Hematopoietic multipotent progenitor cell (in vitro differentiated cells): ENCODE measurements around the gene VPS13D. TPM values are rescaled to one million over a fixed set of nuclear protein-coding genes. Genes with fewer than 3 reads are reported as not detected.

Experiments
- DNase-seq, 3 donors: peaks; one replicate each; pipeline ENCODE4 v3.0.0-alpha.2; 2011 to 2015; ENCODE audit warnings: low read depth in 2 of 3, low spot score in 2 of 3
- total RNA-seq: library from RNA; depleted of rRNA; stranded (reverse); fragments of >200 nt; gene quantifications from one replicate; pipeline ENCODE4 v1.2.3, GENCODE V29; 2012

VPS13D gene
- total RNA-seq, 1 donor, result 22.4 TPM

DNA sequence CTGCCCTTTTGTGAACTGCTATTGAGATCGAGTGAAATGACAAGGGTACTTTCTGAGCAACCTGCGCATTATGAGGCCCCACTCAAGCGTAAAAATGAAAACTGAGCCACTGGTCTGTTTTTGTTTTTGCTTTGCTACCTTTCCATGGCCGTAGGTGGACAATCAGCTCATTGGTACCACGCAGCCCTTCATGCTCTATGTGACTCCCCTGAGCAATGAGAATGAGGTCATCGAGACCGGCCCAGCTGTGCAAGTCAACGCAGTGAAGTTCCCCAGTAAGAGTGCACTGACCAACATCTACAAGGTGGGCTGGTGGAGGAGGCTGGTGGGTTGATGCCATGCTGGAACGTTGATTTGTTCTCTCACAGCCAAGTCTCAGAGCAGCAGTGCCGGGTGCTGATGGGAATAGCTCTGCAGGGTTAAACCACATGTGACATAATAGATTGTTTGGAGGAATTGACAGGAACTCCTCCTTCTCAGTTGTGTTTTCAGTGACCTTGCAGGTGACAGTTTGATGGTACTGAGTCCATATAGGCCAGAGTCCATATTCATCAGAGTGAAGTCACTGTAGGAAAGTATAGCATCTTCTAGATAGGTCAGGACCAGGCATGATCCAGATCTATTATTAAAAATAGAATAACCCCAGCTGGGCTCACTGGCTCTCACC is 170.3 kb downstream of the VPS13D start:
- DNase-seq, result no peak

DNA sequence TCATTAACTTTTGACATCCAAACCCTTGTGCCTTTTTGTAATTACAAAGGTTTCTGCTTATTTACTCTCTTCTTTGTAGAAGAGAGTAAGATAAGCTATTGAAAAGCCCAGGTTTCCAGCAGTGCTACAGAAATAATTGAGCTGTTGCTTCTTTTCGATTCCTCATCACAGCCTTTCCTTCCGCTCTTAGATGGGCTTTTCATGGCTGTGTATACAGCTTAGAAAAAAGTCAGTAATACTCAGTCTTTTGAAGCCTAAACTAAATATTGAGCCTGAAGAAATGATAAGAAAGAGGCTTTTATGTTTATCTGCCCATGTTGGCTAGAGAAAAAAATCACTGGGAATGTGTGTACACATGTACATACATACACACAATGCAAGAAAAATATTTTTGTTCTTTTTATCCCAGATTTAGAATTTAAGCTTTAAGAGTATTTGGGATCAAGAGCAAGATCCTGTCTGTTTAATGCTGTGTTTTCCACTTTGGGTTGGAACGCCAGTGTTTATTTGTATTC is 172.4 kb downstream of the VPS13D start:
- no peak for DNase-seq

DNA sequence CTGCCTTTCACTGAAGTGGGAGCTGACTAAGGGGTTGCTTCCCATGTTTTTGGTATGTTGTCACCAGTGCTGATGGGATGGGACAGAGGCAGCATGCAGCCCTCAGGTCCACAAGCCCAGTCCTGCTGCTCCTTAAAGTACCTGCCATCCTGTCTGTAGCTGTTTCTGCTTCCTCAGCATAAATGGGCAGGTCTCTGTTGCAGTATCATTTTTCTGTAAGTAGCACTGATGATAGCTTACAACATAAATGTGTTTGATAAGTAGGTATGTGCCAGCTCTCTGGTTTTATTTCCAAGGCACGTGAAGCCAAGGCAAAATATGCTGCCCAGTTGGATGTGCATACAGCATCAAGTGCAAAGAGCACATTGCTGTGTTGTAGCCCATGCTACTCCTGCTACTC is 173.0 kb downstream of the VPS13D start:
- DNase-seq, result no peak

DNA sequence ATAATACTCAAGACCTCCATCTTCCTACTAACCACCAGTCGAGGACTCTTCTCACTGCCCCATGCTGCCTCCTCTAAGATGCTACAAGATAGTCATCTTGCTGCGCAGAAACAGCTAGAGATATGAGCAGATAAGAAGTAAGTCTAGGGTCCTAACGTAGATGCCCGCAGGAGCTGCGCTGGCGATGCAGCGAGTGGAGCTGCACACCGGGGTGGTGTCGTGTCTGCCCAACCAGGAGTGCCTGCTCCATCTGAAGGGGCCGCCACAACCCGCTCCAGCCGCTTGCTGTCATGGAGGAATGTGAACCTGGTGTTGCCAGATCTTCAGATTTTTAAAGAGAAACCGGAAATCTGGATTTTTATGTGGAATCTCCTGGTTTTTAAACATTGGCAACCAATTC is 175.1 kb downstream of the VPS13D start:
- DNase-seq, result no peak

DNA sequence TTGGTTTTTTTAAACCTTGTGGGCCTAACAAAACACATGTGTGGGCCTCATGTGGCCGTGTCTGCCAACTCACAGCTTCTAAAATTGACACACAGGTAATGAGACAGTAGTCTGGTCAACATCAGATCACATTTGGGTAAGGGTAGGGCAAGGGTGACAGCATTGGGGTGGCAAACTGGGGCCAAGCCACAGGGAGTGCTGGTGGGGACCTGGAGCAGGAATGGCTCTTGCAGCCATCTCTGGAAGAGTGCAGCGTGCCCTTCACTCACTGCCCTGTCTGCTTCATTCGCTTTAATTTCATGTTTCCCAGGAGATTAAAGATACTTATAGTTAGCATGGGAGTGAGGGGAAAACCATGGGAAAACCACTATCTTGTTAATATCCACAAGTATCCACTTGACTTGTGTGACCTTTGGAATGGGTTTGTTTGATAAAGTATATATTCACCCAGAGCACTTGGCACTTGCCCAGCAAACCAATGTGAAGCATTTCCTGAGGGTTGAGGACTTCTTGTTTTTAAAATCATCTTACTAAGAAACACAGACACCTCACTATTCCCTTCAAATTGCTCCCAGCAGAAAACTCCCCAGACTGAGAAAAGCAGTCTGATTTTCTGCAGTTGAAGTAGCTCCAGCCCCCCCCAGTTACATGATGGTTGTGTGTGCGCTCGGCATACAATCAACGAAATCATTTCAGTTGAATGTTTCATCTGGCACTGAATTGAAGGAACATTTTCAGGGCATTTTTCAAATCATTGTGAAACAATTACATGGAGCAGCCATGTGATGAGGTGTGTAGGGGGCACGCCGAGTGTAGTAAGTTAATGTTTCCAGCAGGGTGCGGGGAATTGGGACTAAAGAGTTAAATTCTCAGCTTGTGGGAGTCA is 175.7 kb downstream of the VPS13D start:
- peak in 1 of 3 donors; percentile 51 for DNase-seq

DNA sequence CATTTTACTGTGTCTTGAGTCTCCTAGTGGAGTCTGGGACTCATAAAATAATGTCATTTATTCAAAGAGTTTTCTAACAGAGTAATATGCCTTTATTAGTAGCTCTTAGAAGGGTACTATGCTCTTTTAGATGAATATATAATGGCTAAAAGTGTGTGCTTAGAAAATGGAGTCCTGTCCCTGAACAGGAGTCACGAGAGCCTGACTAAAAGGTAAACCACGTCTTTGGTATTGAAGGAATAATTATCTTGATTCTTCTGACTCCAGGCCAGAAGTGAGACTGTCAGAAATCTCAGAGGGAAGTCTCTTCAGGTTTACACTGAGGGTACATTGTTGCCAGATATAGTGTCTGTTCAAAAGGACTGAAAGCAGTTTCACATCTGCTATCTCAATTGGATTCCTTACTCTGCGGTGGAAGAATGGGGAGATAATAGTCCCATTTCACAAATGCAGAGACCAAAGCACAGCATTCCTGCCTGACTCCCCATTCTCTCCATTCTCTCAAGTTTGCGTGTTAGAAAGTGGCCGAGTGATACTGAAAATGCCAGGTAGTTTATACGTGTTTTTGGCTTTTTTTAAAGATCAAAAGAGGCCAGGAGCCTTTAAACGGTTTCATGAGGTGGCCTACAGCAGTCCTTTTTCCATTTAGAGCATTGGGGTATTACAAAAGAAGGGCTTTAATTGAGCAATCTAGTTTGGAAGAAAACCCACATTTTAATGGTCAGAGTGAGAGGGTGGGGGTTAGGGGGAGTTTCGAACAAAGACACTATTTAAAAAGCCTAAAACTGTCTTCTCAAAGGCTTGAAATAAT is 176.6 kb downstream of the VPS13D start:
- no peak for DNase-seq

DNA sequence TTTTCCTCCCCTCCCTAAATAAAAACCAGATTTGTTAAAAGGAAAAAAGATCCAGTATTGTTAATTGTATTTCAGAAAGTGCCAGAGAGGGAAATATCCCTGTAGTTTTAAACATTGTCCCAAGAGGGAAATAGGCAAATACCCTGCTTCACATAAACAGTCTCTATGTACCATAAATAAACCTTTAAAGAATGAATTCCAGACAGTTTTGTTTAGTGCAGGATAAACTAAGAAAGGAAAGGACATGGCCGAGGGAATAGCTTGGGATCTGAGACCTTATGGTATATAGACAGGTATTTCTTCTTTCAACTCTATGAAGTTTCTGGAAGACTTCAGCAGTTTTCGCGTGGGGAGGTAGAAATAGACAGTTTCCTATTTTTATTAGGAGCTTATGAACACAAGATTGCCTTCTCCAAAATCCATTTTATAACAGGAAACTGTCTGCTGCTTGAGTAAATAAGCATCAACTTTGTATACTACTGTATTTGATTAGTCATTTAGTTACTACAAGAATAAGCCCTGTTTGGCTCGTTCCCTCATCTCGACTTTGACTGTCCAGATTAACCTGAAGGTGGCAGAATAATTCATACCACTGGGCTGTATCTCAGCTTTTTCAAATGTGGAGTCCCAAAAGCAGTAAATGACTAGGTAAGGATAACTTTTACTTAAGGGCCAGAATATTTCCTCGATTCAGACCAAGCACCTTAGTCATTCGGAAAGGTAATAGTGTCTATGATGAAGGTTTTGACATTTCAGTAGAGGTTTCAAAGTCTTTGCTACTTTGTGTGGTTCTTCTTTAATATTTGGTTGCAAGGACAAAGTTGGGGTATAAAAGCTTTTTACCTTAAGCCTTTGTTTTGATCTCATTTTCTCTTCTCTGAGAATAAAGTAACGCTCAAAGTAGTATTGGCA is 177.5 kb downstream of the VPS13D start:
- peak in 2 of 3 donors; percentile 18 to 48 for DNase-seq

DNA sequence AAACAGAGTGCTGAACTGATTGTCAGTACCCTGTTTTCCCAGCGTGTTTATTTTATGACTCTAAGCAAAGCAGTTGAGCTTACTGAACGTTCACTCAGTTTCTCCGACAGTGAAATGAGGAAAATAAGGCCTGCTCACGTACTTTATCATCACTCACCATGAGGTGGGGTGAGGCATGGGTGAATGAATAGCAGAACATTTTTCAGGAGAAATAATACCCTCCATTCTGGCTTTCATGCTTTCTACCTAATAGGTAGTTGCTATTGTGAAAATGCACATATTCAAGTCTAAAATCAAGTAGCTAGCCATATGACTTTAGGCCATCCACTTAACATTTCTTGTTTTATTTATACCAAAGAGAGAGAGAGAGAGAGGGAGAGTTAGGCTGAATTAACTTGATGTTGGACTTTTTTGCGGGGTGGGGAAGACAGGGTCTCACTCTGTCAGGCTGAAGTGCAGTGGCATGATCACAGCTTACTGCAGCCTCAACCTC is 178.2 kb downstream of the VPS13D start:
- DNase-seq, result no peak

DNA sequence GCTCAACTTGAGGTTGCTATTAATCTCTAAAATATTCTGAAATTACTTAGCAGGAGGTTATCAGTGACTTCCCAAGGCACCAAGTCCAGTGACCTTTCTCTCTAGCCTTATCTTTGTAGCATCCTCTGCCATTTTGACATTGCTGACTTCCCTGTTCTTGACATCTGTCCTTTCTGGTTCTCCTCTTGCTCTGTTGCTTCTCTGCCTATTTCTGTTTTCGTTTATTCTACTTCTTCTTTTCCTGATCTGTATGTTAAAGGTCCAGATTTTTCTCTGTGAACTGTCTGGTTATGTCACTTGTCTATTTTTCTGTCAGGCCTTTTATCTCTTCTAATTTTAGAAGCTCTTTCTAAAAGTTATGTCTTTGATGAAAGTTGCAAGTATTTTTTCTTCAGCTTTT is 178.8 kb downstream of the VPS13D start:
- DNase-seq, result no peak

DNA sequence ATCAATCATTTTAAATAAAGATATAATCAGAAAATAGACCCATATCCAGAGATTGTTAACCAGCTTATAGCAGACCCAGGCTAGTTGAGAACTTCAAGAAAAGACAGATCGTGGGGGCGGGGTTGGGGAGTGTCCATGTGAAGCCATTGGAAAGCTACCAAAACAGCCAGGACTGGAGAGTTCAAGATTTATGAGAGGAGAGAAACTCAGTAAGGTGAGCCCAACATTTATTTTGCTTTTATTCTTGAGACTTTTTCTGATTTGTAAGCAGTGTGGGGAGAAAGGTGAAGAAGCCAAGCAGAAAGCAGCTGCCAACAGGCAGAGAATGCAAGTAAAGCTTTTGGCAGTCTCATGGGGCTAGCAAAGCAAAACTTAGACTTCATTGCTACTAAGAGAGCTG is 179.9 kb downstream of the VPS13D start:
- no peak for DNase-seq

DNA sequence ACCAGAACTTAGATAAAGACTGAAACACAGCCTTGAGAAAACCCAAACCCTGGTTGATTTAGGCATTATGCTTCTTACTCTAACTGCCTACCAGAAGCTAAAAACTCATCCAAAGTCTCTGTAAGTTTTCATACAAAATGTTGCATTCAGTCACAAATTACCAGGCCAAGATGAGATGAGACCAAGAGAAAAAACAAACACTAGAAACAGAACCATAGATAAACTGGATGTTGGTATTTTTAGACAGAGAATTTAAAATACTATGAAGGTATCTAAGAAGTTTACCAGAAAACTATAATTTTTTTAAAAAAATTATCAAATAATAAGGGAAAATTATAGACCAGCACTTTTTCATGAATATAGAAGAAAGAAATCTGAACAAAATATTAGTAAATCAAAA is 180.5 kb downstream of the VPS13D start:
- no peak for DNase-seq

DNA sequence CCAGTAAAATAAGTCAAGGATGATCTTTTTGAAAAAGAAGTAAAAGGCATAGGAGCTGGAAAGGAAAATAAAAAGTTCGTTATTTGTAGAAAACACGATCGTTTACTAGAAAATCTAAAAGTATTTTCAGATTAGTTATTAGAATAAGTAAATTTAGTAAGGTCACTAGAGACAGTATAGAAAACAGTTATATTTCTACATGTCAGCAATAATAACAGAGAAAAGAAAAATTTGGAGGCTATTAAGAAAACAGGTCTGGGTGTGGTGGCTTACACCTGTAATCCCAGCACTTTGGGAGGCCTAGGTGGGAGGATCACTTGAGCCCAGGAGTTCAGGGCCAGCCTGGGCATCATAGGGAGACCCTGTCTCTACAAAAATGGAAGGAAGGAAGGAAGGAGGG is 181.3 kb downstream of the VPS13D start:
- no peak for DNase-seq

DNA sequence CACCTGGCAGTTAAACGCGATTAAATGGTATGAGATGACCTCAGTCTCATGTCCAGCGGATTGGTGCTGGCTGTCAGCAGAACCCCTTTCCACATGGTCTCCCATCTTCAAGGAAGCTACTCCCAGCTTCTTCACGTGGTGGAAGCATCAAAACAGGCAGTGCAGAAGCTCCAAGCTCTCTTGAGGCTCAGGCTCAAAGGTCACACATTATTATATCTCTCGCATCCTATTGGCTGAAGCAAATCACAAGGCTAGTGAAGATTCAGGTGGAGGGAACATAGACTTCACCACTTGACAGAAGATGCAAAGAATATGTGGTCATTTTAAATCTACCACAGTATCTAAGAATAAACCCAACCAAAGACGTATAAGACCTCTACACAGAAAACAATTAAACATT is 181.9 kb downstream of the VPS13D start:
- no peak for DNase-seq

DNA sequence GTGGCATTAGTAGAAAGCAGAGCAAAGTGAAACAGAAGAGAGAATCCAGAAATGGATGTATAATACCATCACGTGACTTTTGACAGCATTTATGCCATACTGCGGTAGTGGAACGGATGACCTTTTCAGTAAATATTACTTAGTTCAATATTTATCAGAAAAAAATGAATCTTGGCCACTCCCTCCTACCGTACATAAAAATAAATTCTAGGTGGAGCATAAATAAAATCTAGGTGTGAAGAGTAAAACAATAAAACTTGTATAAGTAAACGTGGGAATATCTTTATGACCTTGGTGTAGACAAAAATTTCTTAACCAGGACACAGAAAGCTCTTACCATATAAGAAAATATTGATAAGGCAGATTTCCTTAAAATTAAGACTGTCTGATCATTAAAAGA is 182.6 kb downstream of the VPS13D start:
- no peak for DNase-seq

DNA sequence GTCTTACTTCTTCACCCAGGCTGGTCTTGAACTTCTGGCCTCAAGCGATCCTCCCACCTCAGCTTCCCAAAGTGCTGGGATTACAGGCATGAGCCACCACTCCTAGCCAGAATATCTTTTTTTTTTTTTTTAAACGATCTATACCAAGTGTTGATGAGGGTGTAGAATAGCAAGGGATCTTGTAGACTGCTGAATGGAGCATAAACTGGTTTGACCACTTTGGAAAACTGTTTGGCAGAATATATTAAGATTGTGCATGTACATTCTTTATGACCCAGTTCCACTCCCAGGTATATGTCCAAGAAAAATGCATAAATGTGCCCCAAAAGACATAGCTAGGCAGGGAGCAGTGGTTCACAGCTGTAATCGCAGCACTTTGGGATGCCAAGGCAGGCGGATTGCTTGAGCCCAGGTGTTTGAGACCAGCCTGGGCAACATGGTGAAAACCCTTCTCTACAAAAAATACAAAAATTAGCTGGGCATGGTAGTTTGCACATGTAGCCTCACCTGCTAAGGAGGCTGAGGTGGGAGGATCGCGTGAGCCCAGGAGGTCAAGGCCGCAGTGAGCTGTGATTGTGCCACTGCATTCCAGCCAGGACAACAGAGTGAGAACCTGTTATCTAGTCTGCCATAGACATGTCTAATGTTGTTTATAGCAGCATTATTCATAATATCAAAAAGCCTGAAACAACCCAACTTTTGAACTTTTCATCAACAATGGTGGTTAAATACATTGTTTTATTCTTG is 184.0 kb downstream of the VPS13D start:
- no peak for DNase-seq

DNA sequence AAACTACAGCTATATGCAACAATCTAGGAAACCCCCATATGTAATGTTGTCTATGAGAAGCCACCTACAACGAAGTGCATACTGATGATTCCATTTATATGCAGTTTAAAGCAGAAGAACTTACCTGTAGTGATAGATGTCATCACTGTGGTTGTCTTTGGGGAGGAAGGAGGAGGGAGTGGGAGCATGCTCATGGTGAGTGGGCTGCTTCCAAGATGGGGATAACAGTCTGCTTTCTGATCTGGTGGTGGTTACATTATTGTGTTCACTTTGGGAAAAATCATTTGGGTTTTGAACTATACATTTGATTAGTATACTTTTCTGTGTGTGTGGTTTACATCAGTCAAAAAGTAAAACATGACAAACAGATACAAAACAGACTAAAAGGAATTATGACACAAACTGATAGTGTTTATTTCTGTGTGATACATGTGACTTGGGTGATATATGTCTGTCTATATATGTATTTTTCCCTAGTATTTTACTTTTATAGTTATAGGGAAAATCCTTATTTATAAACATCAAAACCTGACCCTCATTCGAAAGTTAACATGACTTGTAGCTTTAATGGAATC is 184.7 kb downstream of the VPS13D start:
- DNase-seq, result no peak

DNA sequence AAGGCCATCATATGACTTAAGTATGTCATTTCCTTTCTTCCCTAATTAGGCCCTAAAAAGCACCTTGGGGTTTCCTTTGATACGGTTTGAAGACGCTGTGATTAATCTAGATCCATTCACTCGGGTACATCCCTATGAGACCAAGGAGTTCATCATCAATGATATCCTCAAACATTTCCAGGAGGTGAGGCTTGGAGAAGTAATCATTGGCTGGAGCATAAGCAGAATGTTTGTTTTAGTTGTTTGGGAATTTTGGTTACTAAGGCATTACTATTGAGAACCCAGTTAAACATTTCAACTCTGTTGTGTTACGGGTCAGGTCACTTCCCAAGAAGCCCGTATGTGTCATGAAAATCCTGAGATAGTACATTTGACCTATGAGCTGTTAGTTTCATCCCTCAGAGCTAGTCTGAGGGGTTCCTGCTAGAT is 185.2 kb downstream of the VPS13D start:
- DNase-seq, result no peak

DNA sequence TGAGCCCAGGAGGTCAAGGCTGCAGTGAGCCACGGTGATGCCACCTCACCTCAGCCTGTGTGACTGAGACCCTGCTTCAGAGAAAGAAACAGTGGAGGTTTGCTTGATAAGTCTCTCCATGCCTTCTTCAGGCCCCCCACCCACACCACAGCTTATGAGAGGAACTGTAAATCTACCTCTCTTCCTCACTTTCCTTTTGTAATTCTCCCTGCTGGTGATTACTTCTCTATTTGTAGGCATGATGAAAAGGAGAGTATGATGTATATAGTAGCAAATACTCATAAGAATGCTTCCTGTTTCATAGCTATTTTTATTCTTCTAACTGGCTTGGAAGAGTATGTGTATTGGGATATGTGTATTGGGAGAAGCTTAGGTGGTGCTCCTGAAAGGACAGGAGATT is 186.3 kb downstream of the VPS13D start:
- DNase-seq, result no peak

DNA sequence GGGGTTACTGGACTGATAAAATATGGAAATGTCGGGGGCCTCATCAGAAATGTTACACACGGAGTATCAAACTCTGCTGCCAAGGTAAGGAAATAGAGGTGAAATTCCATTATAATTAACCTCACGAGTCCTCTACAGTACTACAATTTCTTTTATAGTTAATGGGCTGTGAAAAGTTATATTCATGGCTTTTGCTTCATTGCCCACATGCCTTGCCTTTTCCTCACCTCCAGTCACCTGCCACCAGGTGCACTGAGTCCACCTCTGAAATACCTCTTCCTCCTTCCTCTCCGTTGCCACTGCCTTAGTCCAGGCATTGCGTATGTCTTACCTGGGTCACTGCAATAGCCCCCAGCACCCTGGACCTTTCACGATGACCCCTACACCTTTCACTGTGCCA is 186.9 kb downstream of the VPS13D start:
- DNase-seq, result no peak
